ENCODE data around the gene RBM17.

GRCh38 chr10:6044751-6045313 is 44.0 kb upstream of the RBM17 start:
- TF ChIP-seq CTCF (conservative IDR thresholded peaks at IDR 0.05; ENCODE audit: low read depth, low read length) (no peak), EZH2phosphoT487 (IDR thresholded peaks at IDR 0.05; ENCODE audit: borderline replicate concordance, low read length) (no peak), EZH2 (IDR thresholded peaks at IDR 0.05; ENCODE audit: low read length, unreplicated experiment) (no peak)

Data from PC-3 (cell line).